Thyroid gland (tissue), 4 donors: Measurements from ENCODE around the gene CCP110.

Source experiments
- POLR2A ChIP-seq, 2 donors: fragments of 450-650 bp; IDR thresholded peaks; one replicate each; pipeline ENCODE4 v1.6.1; 2017; ENCODE audit warnings: antibody characterized with exemption in 2 of 2, mild to moderate bottlenecking in 2 of 2, moderate library complexity in 1 of 2
- TF ChIP-seq, protein P1 (sequence below), 6 experiments: fragments of 200-600 bp in 3 of 6; fragments of 450-650 bp in 3 of 6; sonication (generic) in 3 of 6; IDR thresholded peaks; one replicate each; pipeline ENCODE4 v1.5.1; 2016 to 2019; ENCODE audit warnings: antibody characterized with exemption in 6 of 6, mild to moderate bottlenecking in 2 of 6, inconsistent platforms in 1 of 6, moderate library complexity in 1 of 6

DNA sequence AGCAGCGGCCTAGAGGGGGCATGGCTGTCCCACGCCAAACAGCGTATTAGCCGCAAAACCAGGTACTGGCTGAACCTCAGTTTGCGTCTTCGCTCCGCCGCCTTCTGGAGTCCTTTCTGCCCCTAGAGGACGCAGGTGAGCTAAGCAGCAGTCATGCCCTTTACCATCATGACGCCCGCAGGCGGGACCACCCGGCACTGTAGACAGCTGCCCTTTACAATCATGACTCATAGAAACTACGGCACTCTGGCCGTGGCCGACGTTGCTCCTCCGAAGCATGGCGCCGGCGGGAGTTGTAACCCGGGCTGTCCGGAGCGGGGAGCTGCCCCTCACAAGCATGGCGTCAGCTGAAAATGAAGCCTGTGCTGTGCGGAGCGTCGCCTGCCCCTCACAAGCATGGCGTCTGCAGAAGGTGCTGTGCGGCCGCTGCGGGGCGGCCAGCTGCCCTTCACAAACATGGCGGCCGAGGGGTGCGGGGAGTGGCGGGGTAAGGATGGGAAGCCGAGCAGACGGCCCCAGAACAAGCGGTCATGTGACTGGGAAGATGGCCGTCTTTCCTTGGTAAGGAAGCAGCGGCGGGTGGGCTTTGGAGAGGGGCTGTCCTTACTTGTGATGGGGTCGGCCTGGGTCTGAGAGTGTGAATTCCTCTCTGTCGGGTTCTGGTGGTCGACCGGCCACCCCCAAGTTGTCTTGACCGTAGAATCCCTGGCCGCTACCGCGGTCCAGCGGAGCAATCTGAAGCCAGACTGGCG lies 31.6 kb downstream of the CCP110 start, which contains the start of gene VPS35L:
- TF ChIP-seq, protein P1, sequence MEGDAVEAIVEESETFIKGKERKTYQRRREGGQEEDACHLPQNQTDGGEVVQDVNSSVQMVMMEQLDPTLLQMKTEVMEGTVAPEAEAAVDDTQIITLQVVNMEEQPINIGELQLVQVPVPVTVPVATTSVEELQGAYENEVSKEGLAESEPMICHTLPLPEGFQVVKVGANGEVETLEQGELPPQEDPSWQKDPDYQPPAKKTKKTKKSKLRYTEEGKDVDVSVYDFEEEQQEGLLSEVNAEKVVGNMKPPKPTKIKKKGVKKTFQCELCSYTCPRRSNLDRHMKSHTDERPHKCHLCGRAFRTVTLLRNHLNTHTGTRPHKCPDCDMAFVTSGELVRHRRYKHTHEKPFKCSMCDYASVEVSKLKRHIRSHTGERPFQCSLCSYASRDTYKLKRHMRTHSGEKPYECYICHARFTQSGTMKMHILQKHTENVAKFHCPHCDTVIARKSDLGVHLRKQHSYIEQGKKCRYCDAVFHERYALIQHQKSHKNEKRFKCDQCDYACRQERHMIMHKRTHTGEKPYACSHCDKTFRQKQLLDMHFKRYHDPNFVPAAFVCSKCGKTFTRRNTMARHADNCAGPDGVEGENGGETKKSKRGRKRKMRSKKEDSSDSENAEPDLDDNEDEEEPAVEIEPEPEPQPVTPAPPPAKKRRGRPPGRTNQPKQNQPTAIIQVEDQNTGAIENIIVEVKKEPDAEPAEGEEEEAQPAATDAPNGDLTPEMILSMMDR (IDR thresholded peaks at IDR 0.05) = peak; percentile 20 to 77 (median 72)
- peak in 1 of 2 donors; percentile 58 for TF ChIP-seq POLR2A (IDR thresholded peaks at IDR 0.05)
